ENCODE results near the gene GRID2.
"Not testable (repeated sequence)": the region's sequence is repeated elsewhere in the genome, so short reads cannot be mapped to it uniquely, and the experiment has no call there.

DNA sequence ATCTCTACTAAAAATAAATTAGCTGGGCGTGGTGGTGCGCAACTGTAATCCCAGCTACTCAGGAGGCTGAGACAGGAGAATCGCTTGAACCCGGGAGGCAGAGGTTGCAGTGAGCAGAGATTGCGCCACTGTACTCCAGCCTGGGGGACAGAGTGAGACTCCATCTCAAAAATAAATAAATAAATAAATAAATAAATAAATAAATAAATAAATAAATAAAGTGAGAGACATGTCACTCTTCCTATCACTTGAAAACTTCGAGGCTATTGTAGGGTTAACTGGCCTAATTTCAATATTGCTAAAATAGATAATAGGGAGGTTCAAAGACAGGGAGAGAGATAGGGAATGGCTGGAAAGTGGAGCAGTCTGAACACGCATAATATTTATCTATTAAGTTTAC lies 99.8 kb downstream of the GRID2 start:
- TF ChIP-seq, protein P1, sequence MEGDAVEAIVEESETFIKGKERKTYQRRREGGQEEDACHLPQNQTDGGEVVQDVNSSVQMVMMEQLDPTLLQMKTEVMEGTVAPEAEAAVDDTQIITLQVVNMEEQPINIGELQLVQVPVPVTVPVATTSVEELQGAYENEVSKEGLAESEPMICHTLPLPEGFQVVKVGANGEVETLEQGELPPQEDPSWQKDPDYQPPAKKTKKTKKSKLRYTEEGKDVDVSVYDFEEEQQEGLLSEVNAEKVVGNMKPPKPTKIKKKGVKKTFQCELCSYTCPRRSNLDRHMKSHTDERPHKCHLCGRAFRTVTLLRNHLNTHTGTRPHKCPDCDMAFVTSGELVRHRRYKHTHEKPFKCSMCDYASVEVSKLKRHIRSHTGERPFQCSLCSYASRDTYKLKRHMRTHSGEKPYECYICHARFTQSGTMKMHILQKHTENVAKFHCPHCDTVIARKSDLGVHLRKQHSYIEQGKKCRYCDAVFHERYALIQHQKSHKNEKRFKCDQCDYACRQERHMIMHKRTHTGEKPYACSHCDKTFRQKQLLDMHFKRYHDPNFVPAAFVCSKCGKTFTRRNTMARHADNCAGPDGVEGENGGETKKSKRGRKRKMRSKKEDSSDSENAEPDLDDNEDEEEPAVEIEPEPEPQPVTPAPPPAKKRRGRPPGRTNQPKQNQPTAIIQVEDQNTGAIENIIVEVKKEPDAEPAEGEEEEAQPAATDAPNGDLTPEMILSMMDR (IDR thresholded peaks at IDR 0.05): not testable (repeated sequence)
- not testable (repeated sequence) for TF ChIP-seq POLR2A, POLR2AphosphoS5 (IDR thresholded peaks at IDR 0.05)

All from transverse colon (tissue), 4 donors.